CD4-positive, alpha-beta T cell (primary cell): ENCODE measurements around the gene OCA2. TPM values are rescaled to one million over a fixed set of nuclear protein-coding genes. Genes with fewer than 3 reads are reported as not detected.

Source experiments
- ATAC-seq: fragments of 200-7000 bp; cut with Tn5 transposase; one replicate; pipeline ENCODE4 v1.10.0; 2022; ENCODE audit warnings: mild to moderate bottlenecking; ENCODE audit not compliant: poor library complexity
- CTCF ChIA-PET: fragments of 350-600 bp; sonication (Branson Sonifier 250); formaldehyde crosslinking; loops from one replicate; lab custom pipeline; 2021; ENCODE audit warnings: antibody characterized with exemption, inconsistent platforms; lab: Charles Lee
- POLR2A ChIA-PET: fragments of 350-600 bp; sonication (Branson Sonifier 250); formaldehyde crosslinking; loops from one replicate; lab custom pipeline; 2021; ENCODE audit warnings: antibody characterized with exemption, inconsistent platforms; lab: Charles Lee
- DNase-seq, 14 experiments: peaks; one replicate each; pipeline ENCODE4 v3.0.0-alpha.2; 2013 to 2020; ENCODE audit warnings: mixed read lengths in 2 of 14
- H3K27ac ChIP-seq, 2 donors: one replicate each; pipeline versions ENCODE4 v1.5.1 to v1.7.0; 2013; ENCODE audit warnings: low read length in 2 of 2, low read depth in 1 of 2, mild to moderate bottlenecking in 1 of 2
- H3K27me3 ChIP-seq, 2 experiments: 1 replicate in 1 of 2; 2 replicates in 1 of 2; pipeline versions ENCODE4 v1.6.1 to v1.7.0; 2013; ENCODE audit warnings: low read length in 2 of 2, control low read depth in 1 of 2, mild to moderate bottlenecking in 1 of 2, moderate library complexity in 1 of 2; ENCODE audit not compliant: insufficient read depth in 2 of 2, control insufficient read depth in 1 of 2
- H3K36me3 ChIP-seq: one replicate; pipeline ENCODE4 v1.6.1; 2013; ENCODE audit warnings: low read length, control low read depth; ENCODE audit not compliant: insufficient read depth
- H3K4me1 ChIP-seq: one replicate; pipeline ENCODE4 v1.6.1; 2013; ENCODE audit warnings: low read length, control low read depth; ENCODE audit not compliant: insufficient read depth
- H3K4me3 ChIP-seq: one replicate; pipeline ENCODE4 v1.5.1; 2013; ENCODE audit warnings: mild to moderate bottlenecking, low read length, moderate library complexity
- H3K9me3 ChIP-seq, 2 experiments: 1 replicate in 1 of 2; 2 replicates in 1 of 2; pipeline versions ENCODE4 v1.6.1 to v1.7.0; 2013; ENCODE audit warnings: low read length in 2 of 2, mild to moderate bottlenecking in 2 of 2, control low read depth in 1 of 2, moderate library complexity in 1 of 2; ENCODE audit not compliant: control insufficient read depth in 1 of 2, insufficient read depth in 1 of 2
- H3K27ac Mint-ChIP-seq: one replicate; pipeline ENCODE4 v1.8.0; 2020; ENCODE audit warnings: mixed read lengths
- H3K27me3 Mint-ChIP-seq: one replicate; pipeline ENCODE4 v1.8.0; 2021; ENCODE audit warnings: mixed read lengths
- H3K36me3 Mint-ChIP-seq: one replicate; pipeline ENCODE4 v1.8.0; 2021; ENCODE audit warnings: low read depth, mixed read lengths
- H3K4me1 Mint-ChIP-seq: one replicate; pipeline ENCODE4 v1.8.0; 2021; ENCODE audit warnings: low read depth, mixed read lengths
- H3K4me3 Mint-ChIP-seq: one replicate; pipeline ENCODE4 v1.8.0; 2020; ENCODE audit warnings: mild to moderate bottlenecking, mixed read lengths
- H3K9me3 Mint-ChIP-seq: one replicate; pipeline ENCODE4 v1.8.0; 2020; ENCODE audit warnings: mixed read lengths
- CTCF ChIP-seq: fragments of 200-600 bp; IDR thresholded peaks from one replicate; pipeline ENCODE4 v1.8.0; 2022; ENCODE audit warnings: antibody characterized with exemption, mild to moderate bottlenecking
- intact Hi-C, 2 experiments: fragments of 100-400 bp; cut with DNase I in 1 of 2; cut with micrococcal nuclease in 1 of 2; formaldehyde crosslinking; loops; one replicate each; pipeline versions ENCODE4 v1.15.1 to v1.9.0; 2023 to 2025; cut with DNase I, micrococcal nuclease
- total RNA-seq, 174 experiments: library from RNA in 2 of 174; stranded (reverse) in 2 of 174; gene quantifications; one replicate each; pipeline ENCODE4 v1.2.3 and lab custom pipeline; 2021 to 2026

The OCA2 gene
- total RNA-seq, 2 experiments from 2014 or later = not detected

GRCh38 chr15:27770086-27770607 is 329.0 kb downstream of the OCA2 start:
- ATAC-seq (no peak), DNase-seq (no peak)
- Mint-ChIP-seq H3K9me3 (peaks cover 7% of the 10 kb centered on the region), H3K36me3 (no peaks in the 10 kb centered on the region), H3K4me3 (no peak overlapping the region), H3K27ac (no peak overlapping the region), H3K27me3 (no peaks in the 10 kb centered on the region), H3K4me1 (no peaks in the 10 kb centered on the region)
- no peak overlapping the region for H3K27ac ChIP-seq
- ChIA-PET CTCF (no interaction called here), POLR2A (no interaction called here)
- H3K4me1 ChIP-seq = no peaks in the 10 kb centered on the region
- H3K4me3 ChIP-seq = no peak overlapping the region
- no peaks in the 10 kb centered on the region for H3K36me3 ChIP-seq
- no peak for TF ChIP-seq CTCF
- H3K9me3 ChIP-seq = peaks cover 3 to 43% of the 10 kb centered on the region in 2 experiments
- intact Hi-C loops = no loop called here
- H3K27me3 ChIP-seq = no peaks in the 10 kb centered on the region

- Mint-ChIP-seq H3K36me3 (no peaks in the 10 kb centered on the region), H3K4me1 (no peaks in the 10 kb centered on the region), H3K4me3 (no peak overlapping the region), H3K27me3 (no peaks in the 10 kb centered on the region), H3K27ac (no peak overlapping the region), H3K9me3 (peaks cover 7% of the 10 kb centered on the region)
- POLR2A ChIA-PET = no interaction called here
- Histone ChIP-seq H3K4me1 (no peaks in the 10 kb centered on the region), H3K27ac (no peak overlapping the region), H3K9me3 (peaks cover 3 to 39% of the 10 kb centered on the region in 2 experiments), H3K4me3 (no peak overlapping the region), H3K36me3 (no peaks in the 10 kb centered on the region), H3K27me3 (no peaks in the 10 kb centered on the region)
- intact Hi-C loops = no loop called here
- no peak for ATAC-seq
- TF ChIP-seq CTCF = no peak
- DNase-seq = no peak
- CTCF ChIA-PET = no interaction called here
Measured at GRCh38 chr15:27769652-27770051, 329.5 kb downstream of the OCA2 start.

GRCh38 chr15:27768732-27769475 is 330.2 kb downstream of the OCA2 start:
- H3K27me3 ChIP-seq = no peaks in the 10 kb centered on the region
- Mint-ChIP-seq H3K4me3 (no peak overlapping the region), H3K9me3 (peaks cover 7% of the 10 kb centered on the region), H3K4me1 (no peaks in the 10 kb centered on the region), H3K27ac (no peak overlapping the region), H3K27me3 (no peaks in the 10 kb centered on the region), H3K36me3 (no peaks in the 10 kb centered on the region)
- ATAC-seq (no peak), DNase-seq (no peak)
- H3K27ac ChIP-seq = no peak overlapping the region
- CTCF ChIA-PET = no interaction called here
- intact Hi-C loops = no loop called here
- no peak for TF ChIP-seq CTCF
- no peaks in the 10 kb centered on the region for H3K4me1 ChIP-seq
- H3K4me3 ChIP-seq = no peak overlapping the region
- H3K36me3 ChIP-seq = no peaks in the 10 kb centered on the region
- H3K9me3 ChIP-seq = peaks cover 3 to 38% of the 10 kb centered on the region in 2 experiments
- POLR2A ChIA-PET = no interaction called here
